ENCODE data around the gene ERLIN1. TPM values are rescaled to one million over a fixed set of nuclear protein-coding genes. Genes with fewer than 3 reads are reported as not detected.
A peak's percentile ranks its signal among the peaks of the same experiment; 100 is the strongest.

The ERLIN1 gene
- total and polyA plus RNA-seq, 7 donors: 7.4 to 28.4 (median 10.9) TPM

DNA sequence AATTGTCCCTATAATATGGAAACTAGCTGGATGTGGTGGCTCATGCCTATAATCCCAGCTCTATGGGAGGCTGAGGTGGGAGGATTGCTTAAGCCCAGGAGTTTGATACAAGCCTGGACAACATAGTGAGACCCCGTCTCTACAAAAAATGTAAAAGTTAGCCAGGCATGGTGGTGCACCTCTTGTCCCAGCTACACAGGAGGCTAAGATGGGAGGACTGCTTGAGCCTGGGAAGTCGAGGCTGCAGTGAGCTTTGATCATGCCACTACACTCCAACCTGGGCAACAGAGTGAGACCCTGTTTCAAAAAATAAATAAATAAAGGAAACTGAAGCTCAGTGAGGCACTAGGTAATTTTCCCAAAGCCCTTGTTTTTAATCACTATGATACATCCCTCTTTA lies 15.7 kb upstream of the ERLIN1 start:
- H3K9me3 ChIP-seq: no peaks in the 10 kb centered on the region
- no peaks in the 10 kb centered on the region for H3K4me1 ChIP-seq
- H3K36me3 ChIP-seq: peaks cover 6 to 99% (median 46%) of the 10 kb centered on the region in 4 donors
- no peak overlapping the region for H3K4me3 ChIP-seq
- H3K27ac ChIP-seq: no peak overlapping the region
- no peaks in the 10 kb centered on the region for H3K27me3 ChIP-seq
- no peak for DNase-seq
- WGBS, 2 donors: 92 to 98% methylated on average over 2 of the region's 2 CpGs
- TF ChIP-seq EP300 (IDR thresholded peaks at IDR 0.05) (no peak), POLR2AphosphoS5 (IDR thresholded peaks at IDR 0.05) (no peak), POLR2A (IDR thresholded peaks at IDR 0.05) (no peak)
- TF ChIP-seq, protein P1, sequence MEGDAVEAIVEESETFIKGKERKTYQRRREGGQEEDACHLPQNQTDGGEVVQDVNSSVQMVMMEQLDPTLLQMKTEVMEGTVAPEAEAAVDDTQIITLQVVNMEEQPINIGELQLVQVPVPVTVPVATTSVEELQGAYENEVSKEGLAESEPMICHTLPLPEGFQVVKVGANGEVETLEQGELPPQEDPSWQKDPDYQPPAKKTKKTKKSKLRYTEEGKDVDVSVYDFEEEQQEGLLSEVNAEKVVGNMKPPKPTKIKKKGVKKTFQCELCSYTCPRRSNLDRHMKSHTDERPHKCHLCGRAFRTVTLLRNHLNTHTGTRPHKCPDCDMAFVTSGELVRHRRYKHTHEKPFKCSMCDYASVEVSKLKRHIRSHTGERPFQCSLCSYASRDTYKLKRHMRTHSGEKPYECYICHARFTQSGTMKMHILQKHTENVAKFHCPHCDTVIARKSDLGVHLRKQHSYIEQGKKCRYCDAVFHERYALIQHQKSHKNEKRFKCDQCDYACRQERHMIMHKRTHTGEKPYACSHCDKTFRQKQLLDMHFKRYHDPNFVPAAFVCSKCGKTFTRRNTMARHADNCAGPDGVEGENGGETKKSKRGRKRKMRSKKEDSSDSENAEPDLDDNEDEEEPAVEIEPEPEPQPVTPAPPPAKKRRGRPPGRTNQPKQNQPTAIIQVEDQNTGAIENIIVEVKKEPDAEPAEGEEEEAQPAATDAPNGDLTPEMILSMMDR (IDR thresholded peaks at IDR 0.05): no peak
- intact Hi-C loops (cut with DNase I): no loop called here

DNA sequence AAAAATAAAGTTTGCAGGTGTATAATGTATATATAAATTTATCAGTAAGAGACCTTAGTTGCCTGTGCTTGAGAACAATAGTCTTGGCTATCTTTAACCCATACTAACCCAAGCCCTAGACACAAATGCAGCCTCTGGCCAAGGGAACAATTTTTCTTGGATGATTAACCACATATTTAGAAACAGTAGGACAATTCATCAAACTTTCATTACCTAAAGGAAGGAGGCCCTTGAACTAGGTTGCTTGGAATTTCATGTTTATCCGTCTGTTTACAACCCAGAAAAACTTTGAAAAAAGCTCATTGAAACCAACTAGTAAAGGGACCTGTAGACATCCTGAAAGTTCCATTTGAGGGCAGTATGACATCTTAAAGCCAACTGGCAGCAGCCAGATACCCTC lies 8.9 kb upstream of the ERLIN1 start:
- intact Hi-C loops (cut with DNase I): no loop called here
- TF ChIP-seq, protein P1 (IDR thresholded peaks at IDR 0.05): no peak
- no peak for TF ChIP-seq EP300 (IDR thresholded peaks at IDR 0.05)
- no peak for TF ChIP-seq POLR2A (IDR thresholded peaks at IDR 0.05)
- TF ChIP-seq POLR2AphosphoS5 (IDR thresholded peaks at IDR 0.05): no peak
- 90 to 92% methylated on average over 1 of the region's 1 CpG for WGBS, 2 donors
- H3K9me3 ChIP-seq: no peaks in the 10 kb centered on the region
- H3K4me1 ChIP-seq: no peaks in the 10 kb centered on the region
- H3K36me3 ChIP-seq: peaks cover 0 to 86% (median 45%) of the 10 kb centered on the region in 4 donors
- DNase-seq: no peak
- H3K27ac ChIP-seq: no peak overlapping the region
- H3K27me3 ChIP-seq: no peaks in the 10 kb centered on the region
- no peak overlapping the region for H3K4me3 ChIP-seq

DNA sequence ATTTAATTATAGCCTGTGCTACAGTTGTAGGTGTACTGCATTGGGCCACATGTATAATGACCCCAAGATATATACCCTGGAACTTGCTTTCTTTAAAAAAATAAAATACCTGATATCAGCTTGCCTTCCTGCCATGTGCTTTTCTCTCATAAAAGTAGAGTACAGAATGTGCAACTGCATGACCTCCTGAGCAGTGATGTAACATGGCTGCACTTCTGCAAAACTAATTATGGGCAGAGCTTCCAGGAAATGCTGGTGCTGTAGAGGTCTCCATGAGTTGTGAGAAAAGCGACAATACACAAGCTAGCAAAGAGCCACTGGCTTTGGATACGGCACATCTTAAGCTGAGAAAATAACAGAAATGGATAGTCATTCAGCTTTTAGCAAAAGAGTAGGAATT lies 6.5 kb upstream of the ERLIN1 start:
- WGBS, 2 donors: 90 to 92% methylated on average over 2 of the region's 2 CpGs
- Histone ChIP-seq H3K27me3 (no peaks in the 10 kb centered on the region), H3K4me1 (peaks cover 0 to 6% (median 3%) of the 10 kb centered on the region in 4 donors), H3K9me3 (no peaks in the 10 kb centered on the region), H3K27ac (no peak overlapping the region), H3K36me3 (peaks cover 0 to 71% (median 36%) of the 10 kb centered on the region in 4 donors), H3K4me3 (no peak overlapping the region)
- TF ChIP-seq EP300 (IDR thresholded peaks at IDR 0.05): peak in 1 of 4 donors; percentile 10
- TF ChIP-seq, protein P1 (IDR thresholded peaks at IDR 0.05): no peak
- no peak for TF ChIP-seq POLR2AphosphoS5 (IDR thresholded peaks at IDR 0.05)
- intact Hi-C loops (cut with DNase I): no loop called here
- DNase-seq: no peak

DNA sequence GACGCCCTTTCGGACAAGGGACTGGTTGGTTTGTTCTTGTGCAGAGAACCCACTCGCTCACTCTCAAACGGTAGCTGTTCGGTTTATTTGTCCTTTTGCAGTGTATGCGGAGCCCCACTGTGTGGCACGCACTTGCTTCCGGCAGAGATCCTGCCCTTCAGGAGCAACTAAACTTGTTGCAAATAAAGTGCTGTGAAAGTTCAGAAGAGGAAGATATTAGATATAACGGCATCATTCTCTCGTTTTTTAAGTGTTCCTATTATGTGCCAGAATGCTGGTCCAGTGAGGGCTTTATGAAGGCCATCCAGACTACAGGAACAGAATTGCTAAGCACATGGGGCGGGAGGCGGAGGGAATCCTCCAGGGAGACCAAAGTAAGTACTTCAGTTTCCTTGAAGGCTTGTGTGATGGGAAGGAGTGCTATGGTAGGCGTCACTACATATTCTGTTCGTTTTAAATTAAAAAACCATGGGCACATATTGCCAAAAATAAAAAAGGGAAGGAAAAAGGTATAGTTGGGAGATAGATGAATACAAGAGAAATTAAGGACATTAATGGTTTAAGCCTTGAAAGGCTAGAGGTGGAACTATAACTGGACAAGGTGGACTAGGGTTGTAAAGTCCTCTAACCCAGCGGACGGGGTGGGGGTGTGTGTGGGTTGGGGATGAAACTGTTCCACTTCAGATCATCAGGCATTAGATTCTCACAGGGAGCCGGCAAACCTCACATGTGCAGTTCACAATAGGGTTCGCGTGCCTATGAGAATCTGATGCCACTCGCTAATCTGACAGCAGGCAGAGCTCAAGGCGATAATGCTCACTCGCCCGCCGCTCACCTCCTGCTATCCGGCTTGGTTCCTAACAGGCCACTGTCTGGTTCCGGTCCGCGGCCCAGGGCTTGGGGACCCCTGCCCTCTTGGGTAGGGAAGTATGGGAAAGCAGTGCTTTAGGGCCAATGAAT lies 704 bp upstream of the ERLIN1 start:
- Histone ChIP-seq H3K4me1 (peaks cover 0 to 26% (median 23%) of the 10 kb centered on the region in 4 donors), H3K9me3 (no peaks in the 10 kb centered on the region), H3K36me3 (peaks cover 0 to 45% (median 17%) of the 10 kb centered on the region in 4 donors), H3K4me3 (peak overlapping the region; percentile 72 to 90 (median 85)), H3K27ac (peak overlapping the region; percentile 81 to 87 (median 82)), H3K27me3 (no peaks in the 10 kb centered on the region)
- 26 to 37% methylated on average over 28 of the region's 28 CpGs for whole genome bisulfite sequencing, 2 donors
- intact Hi-C loops (cut with DNase I): loop anchor here (2.0 to 10.0 kb wide), 3 partner anchors 40 to 342 kb away; partner anchors contain the start of gene CWF19L1
- TF ChIP-seq, protein P1 (IDR thresholded peaks at IDR 0.05): no peak
- TF ChIP-seq POLR2AphosphoS5 (IDR thresholded peaks at IDR 0.05): no peak
- TF ChIP-seq POLR2A (IDR thresholded peaks at IDR 0.05): no peak
- no peak for TF ChIP-seq EP300 (IDR thresholded peaks at IDR 0.05)
- DNase-seq: peak; percentile 72
